ENCODE results near the gene SENP2.

- TF ChIP-seq REST (IDR thresholded peaks at IDR 0.05; ENCODE audit: low read depth, low read length) (no peak), MAX (IDR thresholded peaks at IDR 0.05; ENCODE audit: low read depth, low read length) (no peak), SRF (IDR thresholded peaks at IDR 0.05; ENCODE audit: low read depth in 2 of 2, low read length in 2 of 2) (no peak), MXI1 (IDR thresholded peaks at IDR 0.05; ENCODE audit: low read depth, low read length) (no peak), EZH2 (IDR thresholded peaks at IDR 0.05; ENCODE audit: borderline replicate concordance, control insufficient read depth, low read depth, low read length) (no peak), RELA (IDR thresholded peaks at IDR 0.05; ENCODE audit: borderline replicate concordance, partially characterized antibody) (no peak), MYC (IDR thresholded peaks at IDR 0.05; ENCODE audit: insufficient read depth, insufficient read length, insufficient replicate concordance, low read length, severe bottlenecking) (no peak), NRF1 (conservative IDR thresholded peaks at IDR 0.05; ENCODE audit: low read depth, low read length) (no peak)
These were observed 74.1 kb downstream of the SENP2 start for GRCh38 chr3:185659942-185660921.

Measured in GM12878 (cell line).